Activated CD4-positive, alpha-beta T cell treated with anti-CD3 and anti-CD28 coated beads for 36 hours (primary cell): Measurements from ENCODE around the gene CRTC3. TPM values are rescaled to one million over a fixed set of nuclear protein-coding genes. Genes with fewer than 3 reads are reported as not detected.
"Not testable (repeated sequence)": the region's sequence is repeated elsewhere in the genome, so short reads cannot be mapped to it uniquely, and the experiment has no call there.

Experiments used
- ATAC-seq: fragments of 200-7000 bp; cut with Tn5 transposase; one replicate; pipeline ENCODE4 v1.10.0; 2021; ENCODE audit warnings: mild to moderate bottlenecking, moderate library complexity
- CTCF ChIA-PET: fragments of 350-600 bp; sonication (Branson Sonifier 250); formaldehyde crosslinking; loops from one replicate; lab custom pipeline; 2021; ENCODE audit warnings: antibody characterized with exemption; lab: Charles Lee
- POLR2A ChIA-PET: fragments of 350-600 bp; sonication (Branson Sonifier 250); formaldehyde crosslinking; loops from one replicate; lab custom pipeline; 2021; ENCODE audit warnings: antibody characterized with exemption, inconsistent platforms; lab: Charles Lee
- DNase-seq: peaks from one replicate; pipeline ENCODE4 v3.0.0-alpha.2; 2020
- H3K27ac Mint-ChIP-seq: one replicate; pipeline ENCODE4 v1.8.0; 2021; ENCODE audit warnings: mixed read lengths
- H3K27me3 Mint-ChIP-seq: one replicate; pipeline ENCODE4 v1.8.0; 2021; ENCODE audit warnings: mixed read lengths
- H3K36me3 Mint-ChIP-seq: one replicate; pipeline ENCODE4 v1.8.0; 2021; ENCODE audit warnings: low read depth, mixed read lengths
- H3K4me1 Mint-ChIP-seq: one replicate; pipeline ENCODE4 v1.8.0; 2021; ENCODE audit warnings: mixed read lengths
- H3K4me3 Mint-ChIP-seq: one replicate; pipeline ENCODE4 v1.8.0; 2021; ENCODE audit warnings: mild to moderate bottlenecking, moderate library complexity, mixed read lengths
- H3K9me3 Mint-ChIP-seq: one replicate; pipeline ENCODE4 v1.8.0; 2021; ENCODE audit warnings: low read depth, mixed read lengths
- intact Hi-C, 2 experiments: fragments of 100-400 bp; cut with DNase I in 1 of 2; cut with micrococcal nuclease in 1 of 2; formaldehyde crosslinking; loops; one replicate each; pipeline versions ENCODE4 v1.14.2 to v1.15.1; 2022 to 2024; cut with DNase I, micrococcal nuclease
- total RNA-seq, 2 experiments: library from RNA; stranded (reverse); gene quantifications; one replicate each; pipeline ENCODE4 v1.2.3, GENCODE V29; 2021

The CRTC3 gene
- total RNA-seq, 2 experiments from 2014 or later, result 32.4 to 36.2 TPM

GRCh38 chr15:90660195-90660998, 130.7 kb downstream of the CRTC3 start:
- POLR2A ChIA-PET, result interaction anchor here (1.3 kb wide), 1 partner anchor 18 kb away, joined by 3 read pairs; no protein-coding TSS in a partner anchor

DNA sequence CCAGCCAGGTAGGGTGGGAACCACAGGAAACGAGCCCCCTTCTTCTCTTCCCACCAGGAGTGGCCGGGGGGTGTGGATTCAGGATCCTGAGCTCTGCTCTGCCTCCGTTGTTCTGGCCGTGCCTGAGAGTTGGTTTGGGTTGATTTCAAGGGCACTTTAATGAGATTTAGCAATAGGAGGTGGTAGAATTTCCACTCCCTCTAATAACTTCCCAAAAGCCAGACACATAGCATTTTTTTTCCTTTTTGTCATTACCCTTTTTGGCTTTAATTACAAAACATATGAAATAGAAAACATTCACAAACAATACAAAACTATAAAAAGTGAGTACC, 131.2 kb downstream of the CRTC3 start:
- H3K36me3 Mint-ChIP-seq, DNase-seq, H3K9me3 Mint-ChIP-seq: not testable (repeated sequence)
- intact Hi-C loops, result loop anchor here (1.0 to 5.0 kb wide), 11 partner anchors 13 to 562 kb away; partner anchors contain the start of genes BLM (in 1 of the 2) and PRC1 (in 1 of the 2)
- ATAC-seq, result peak; percentile 4
- Mint-ChIP-seq H3K4me1 (peaks cover 76% of the 10 kb centered on the region), H3K27ac (peak overlapping the region; percentile 43), H3K27me3 (peaks cover 45% of the 10 kb centered on the region), H3K4me3 (peak overlapping the region; percentile 52)
- ChIA-PET POLR2A (interaction anchor here (1.3 kb wide), 1 partner anchor 17 kb away, joined by 3 read pairs; no protein-coding TSS in a partner anchor), CTCF (interaction anchor here (1.0 kb wide), 1 partner anchor 13 kb away, joined by 3 read pairs; no protein-coding TSS in a partner anchor)

More at GRCh38 chr15:90660195-90660998, 130.7 kb downstream of the CRTC3 start:
- Mint-ChIP-seq H3K27ac (peak overlapping the region; percentile 43), H3K9me3 (no peaks in the 10 kb centered on the region), H3K36me3 (peaks cover 5% of the 10 kb centered on the region), H3K27me3 (peaks cover 47% of the 10 kb centered on the region), H3K4me1 (peaks cover 73% of the 10 kb centered on the region), H3K4me3 (peak overlapping the region; percentile 52)
- intact Hi-C loops, result loop anchor here (1.0 to 5.0 kb wide), 11 partner anchors 12 to 562 kb away; partner anchors contain the start of genes BLM (in 1 of the 2) and PRC1 (in 1 of the 2)
- CTCF ChIA-PET, result interaction anchor here (0.8 to 2.2 kb wide), 4 partner anchors 7 to 272 kb away, joined by 3 to 9 read pairs (median 4); partner anchors contain the start of gene HDDC3
- ATAC-seq (peak; percentile 96), DNase-seq (peak; percentile 89)

DNA sequence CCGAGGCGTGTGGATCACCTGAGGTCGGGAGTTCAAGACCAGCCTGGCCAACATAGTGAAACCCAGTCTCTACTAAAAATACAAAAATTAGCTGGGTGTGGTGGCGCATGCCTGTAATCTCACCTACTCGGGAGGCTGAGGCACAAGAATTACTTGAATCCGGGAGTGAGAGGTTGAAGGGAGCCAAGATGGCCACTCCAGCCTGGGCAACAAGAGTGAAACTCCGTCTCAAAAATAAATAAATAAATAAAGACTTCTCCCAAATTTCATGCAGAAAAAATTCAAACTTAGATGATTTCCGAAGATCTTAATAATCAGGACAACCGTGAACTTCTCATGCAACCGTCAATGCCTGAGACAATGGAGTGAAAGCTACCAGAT, 134.3 kb downstream of the CRTC3 start:
- Mint-ChIP-seq H3K4me3 (peak overlapping the region; percentile 71), H3K27me3 (peaks cover 29% of the 10 kb centered on the region), H3K27ac (peak overlapping the region; percentile 29), H3K4me1 (peaks cover 59% of the 10 kb centered on the region)
- H3K9me3 Mint-ChIP-seq, H3K36me3 Mint-ChIP-seq, DNase-seq, ATAC-seq, POLR2A ChIA-PET: not testable (repeated sequence)
- CTCF ChIA-PET, result interaction anchor here (1.4 kb wide), 1 partner anchor 13 kb away, joined by 7 read pairs; no protein-coding TSS in a partner anchor
- intact Hi-C loops, result loop anchor here in 1 of 2 experiments (5.0 kb wide), 1 partner anchor 223 kb away; no protein-coding TSS in a partner anchor

GRCh38 chr15:90664650-90665287, 135.0 kb downstream of the CRTC3 start:
- intact Hi-C loops, result loop anchor here in 1 of 2 experiments (5.0 kb wide), 1 partner anchor 223 kb away; no protein-coding TSS in a partner anchor
- H3K9me3 Mint-ChIP-seq, result no peaks in the 10 kb centered on the region

DNA sequence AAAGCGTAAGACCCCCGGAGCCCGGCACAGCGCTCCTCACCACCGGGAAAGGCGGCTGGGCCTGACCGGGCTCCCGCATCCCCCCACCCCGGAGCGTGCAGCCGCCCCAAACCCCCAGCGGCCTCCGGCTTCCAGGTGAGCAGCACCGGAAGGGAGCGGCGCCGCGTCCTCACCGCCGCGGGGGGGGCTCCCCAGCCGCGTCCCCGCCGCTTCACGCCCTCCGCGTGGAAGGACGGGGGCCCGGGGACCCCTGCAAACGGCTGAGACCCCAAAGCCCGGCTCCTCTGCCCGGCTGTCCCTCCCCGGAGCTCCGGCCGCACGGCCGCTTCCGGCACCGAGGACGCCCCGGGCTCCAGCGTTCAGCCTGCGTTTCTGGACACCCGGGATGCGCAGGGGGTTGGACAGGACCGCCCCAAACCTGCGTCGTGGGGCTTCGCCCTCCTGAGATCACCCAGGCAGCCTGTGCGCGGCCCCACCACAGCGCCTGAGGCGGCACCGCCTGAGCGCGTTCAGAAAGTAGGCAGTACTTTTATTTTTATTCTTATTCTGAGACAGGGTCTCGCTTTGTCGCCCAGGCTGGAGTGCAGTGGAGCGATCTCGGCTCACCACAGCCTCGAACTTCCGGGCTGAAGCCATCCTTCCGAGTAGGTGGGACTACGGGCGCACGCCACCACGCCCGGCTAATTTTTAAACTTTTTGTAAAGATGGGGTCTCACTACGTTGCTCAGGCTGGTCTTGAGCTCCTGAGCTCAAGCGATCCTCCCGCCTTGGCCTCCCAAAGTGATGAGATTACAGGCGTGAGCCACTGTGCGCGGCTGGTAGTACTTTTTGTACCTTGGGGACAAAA, 135.8 kb downstream of the CRTC3 start:
- DNase-seq (peak; percentile 70), ATAC-seq (peak; percentile 63)
- Mint-ChIP-seq H3K4me1 (peaks cover 44% of the 10 kb centered on the region), H3K36me3 (peaks cover 5% of the 10 kb centered on the region), H3K9me3 (no peaks in the 10 kb centered on the region), H3K4me3 (peak overlapping the region; percentile 71), H3K27me3 (peaks cover 22% of the 10 kb centered on the region), H3K27ac (peak overlapping the region; percentile 83)
- ChIA-PET CTCF (interaction anchor here (0.6 to 1.8 kb wide), 2 partner anchors 16 to 46 kb away, joined by 3 to 5 read pairs; no protein-coding TSS in a partner anchor), POLR2A (interaction anchor here (0.5 kb wide), 1 partner anchor 52 kb away, joined by 3 read pairs; the partner anchor contains the start of gene BLM)
- intact Hi-C loops, result no loop called here

More at GRCh38 chr15:90664650-90665287, 135.0 kb downstream of the CRTC3 start:
- Mint-ChIP-seq H3K4me1 (peaks cover 52% of the 10 kb centered on the region), H3K36me3 (peaks cover 5% of the 10 kb centered on the region), H3K27me3 (peaks cover 22% of the 10 kb centered on the region), H3K4me3 (peak overlapping the region; percentile 71), H3K27ac (peak overlapping the region; percentile 72)
- ATAC-seq (no peak), DNase-seq (no peak)
- ChIA-PET CTCF (interaction anchor here (0.6 to 1.8 kb wide), 4 partner anchors 12 to 276 kb away, joined by 3 to 7 read pairs (median 4); no protein-coding TSS in a partner anchor), POLR2A (interaction anchor here (0.5 kb wide), 1 partner anchor 52 kb away, joined by 3 read pairs; the partner anchor contains the start of gene BLM)

DNA sequence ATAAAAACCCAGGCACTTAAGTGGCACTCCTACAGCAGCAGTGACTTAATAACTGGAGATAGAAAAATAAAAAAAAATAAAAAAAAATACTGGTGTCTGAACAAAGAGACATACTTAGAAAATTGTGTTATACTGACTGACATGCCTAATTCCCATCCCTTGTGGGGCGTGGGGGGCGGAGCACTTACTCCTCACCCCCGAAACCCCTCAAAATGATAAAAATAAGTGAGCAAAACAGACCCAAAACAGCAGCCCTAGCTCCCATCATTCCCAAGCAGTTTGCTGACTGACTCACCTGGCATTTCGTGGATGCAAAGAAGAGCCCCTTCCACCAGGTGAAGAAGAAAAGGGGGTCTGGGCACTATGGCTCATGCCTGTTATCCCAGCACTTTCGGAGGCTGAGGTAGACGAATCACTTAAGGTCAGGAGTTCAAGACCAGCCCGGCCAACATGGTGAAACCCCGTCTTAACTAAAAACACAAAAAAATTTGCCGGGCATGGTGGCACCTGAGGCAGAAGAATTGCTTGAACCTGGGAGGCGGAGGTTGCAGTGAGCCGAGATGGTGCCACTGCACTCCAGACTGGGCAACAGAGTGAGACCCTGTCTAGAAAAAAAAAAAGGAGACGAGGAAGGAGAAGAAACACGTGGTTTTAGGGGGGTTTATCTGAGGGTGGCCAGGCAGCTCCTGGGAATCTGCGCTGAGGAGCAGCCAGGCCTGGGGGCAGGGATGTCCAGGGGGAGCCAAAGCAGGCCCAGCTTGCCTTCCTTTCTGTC, 136.6 kb downstream of the CRTC3 start:
- intact Hi-C loops, result no loop called here
- Mint-ChIP-seq H3K36me3 (peaks cover 3% of the 10 kb centered on the region), H3K4me1 (peaks cover 36% of the 10 kb centered on the region), H3K27me3 (peaks cover 20% of the 10 kb centered on the region), H3K9me3 (no peaks in the 10 kb centered on the region), H3K4me3 (peak overlapping the region; percentile 70), H3K27ac (peak overlapping the region; percentile 83)
- no peak for DNase-seq
- ATAC-seq, result no peak
- ChIA-PET CTCF (interaction anchor here (0.6 to 1.8 kb wide), 3 partner anchors 12 to 52 kb away, joined by 3 to 5 read pairs (median 3); no protein-coding TSS in a partner anchor), POLR2A (no interaction called here)

- no peaks in the 10 kb centered on the region for H3K9me3 Mint-ChIP-seq
- no peak for DNase-seq
- CTCF ChIA-PET, result interaction anchor here (0.6 to 1.0 kb wide), 3 partner anchors 8 to 218 kb away, joined by 3 to 4 read pairs (median 3); no protein-coding TSS in a partner anchor
Observed at GRCh38 chr15:90667073-90667754, 137.5 kb downstream of the CRTC3 start.

DNA sequence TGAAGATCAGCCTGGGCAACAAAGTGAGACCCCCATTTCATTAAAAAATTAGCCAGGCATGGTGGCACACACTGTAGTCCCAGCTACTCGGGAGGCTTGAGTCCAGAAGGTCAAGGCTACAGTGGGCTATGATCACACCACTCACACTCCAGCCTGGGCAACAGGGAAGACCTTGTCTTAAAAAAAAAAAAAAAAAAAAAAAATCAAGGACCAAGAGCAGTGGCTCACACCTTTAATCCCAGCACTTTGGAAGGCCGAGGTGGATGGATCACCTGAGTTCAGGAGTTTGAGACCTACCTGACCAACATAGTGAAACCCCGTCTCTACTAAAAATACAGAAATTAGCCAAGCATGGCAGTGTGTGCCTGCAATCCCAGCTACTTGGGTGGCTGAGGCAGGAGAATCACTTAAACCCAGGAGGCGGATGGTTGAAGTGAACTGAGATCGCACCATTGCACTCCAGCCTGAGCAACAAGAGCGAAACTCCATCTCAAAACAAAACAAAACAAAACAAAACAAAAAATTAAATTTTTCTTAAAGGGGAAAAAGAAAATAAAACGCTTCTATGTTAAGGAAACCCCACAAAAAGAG, 138.1 kb downstream of the CRTC3 start:
- Mint-ChIP-seq H3K27me3 (peaks cover 17% of the 10 kb centered on the region), H3K4me1 (peaks cover 26% of the 10 kb centered on the region)
- DNase-seq, H3K4me3 Mint-ChIP-seq, intact Hi-C loops, H3K36me3 Mint-ChIP-seq, ATAC-seq, H3K27ac Mint-ChIP-seq, POLR2A ChIA-PET, H3K9me3 Mint-ChIP-seq: not testable (repeated sequence)
- CTCF ChIA-PET, result interaction anchor here (0.5 to 1.0 kb wide), 4 partner anchors 8 to 229 kb away, joined by 3 to 4 read pairs (median 4); no protein-coding TSS in a partner anchor

More at GRCh38 chr15:90667073-90667754, 137.5 kb downstream of the CRTC3 start:
- intact Hi-C loops, result no loop called here
- Mint-ChIP-seq H3K4me1 (peaks cover 28% of the 10 kb centered on the region), H3K27me3 (peaks cover 17% of the 10 kb centered on the region), H3K36me3 (peaks cover 3% of the 10 kb centered on the region), H3K4me3 (peak overlapping the region; percentile 47), H3K27ac (peak overlapping the region; percentile 67)
- POLR2A ChIA-PET, result no interaction called here
- peak; percentile 21 for ATAC-seq

- H3K36me3 Mint-ChIP-seq, intact Hi-C loops, DNase-seq, H3K27ac Mint-ChIP-seq, H3K4me3 Mint-ChIP-seq, H3K9me3 Mint-ChIP-seq, POLR2A ChIA-PET, ATAC-seq, H3K27me3 Mint-ChIP-seq: not testable (repeated sequence)
- CTCF ChIA-PET, result interaction anchor here (0.6 to 1.9 kb wide), 4 partner anchors 19 to 263 kb away, joined by 3 to 5 read pairs (median 4); no protein-coding TSS in a partner anchor
- H3K4me1 Mint-ChIP-seq, result peaks cover 14% of the 10 kb centered on the region
Observed at GRCh38 chr15:90670631-90671030, 140.9 kb downstream of the CRTC3 start.
